ENCODE measurements around the gene COX7A1. TPM values are rescaled to one million over a fixed set of nuclear protein-coding genes. Genes with fewer than 3 reads are reported as not detected.
A peak's percentile ranks its signal among the peaks of the same experiment; 100 is the strongest.

The COX7A1 gene
- total RNA-seq, 6 experiments from 2014 or later: 59.8 to 139 (median 85.5) TPM

GRCh38 chr19:36116344-36116637, 36.0 kb downstream of the COX7A1 start:
- peak overlapping the region; percentile 98 for H3K27ac Mint-ChIP-seq
- DNase-seq: no peak
- peaks cover 45% of the 10 kb centered on the region for H3K4me1 Mint-ChIP-seq (ENCODE audit: low read depth)
- H3K36me3 Mint-ChIP-seq (ENCODE audit: low read depth): peaks cover 36% of the 10 kb centered on the region
- H3K27me3 Mint-ChIP-seq (ENCODE audit: insufficient read depth): peaks cover 3% of the 10 kb centered on the region
- TF ChIP-seq CTCF (IDR thresholded peaks at IDR 0.05): no peak
- H3K9me3 Mint-ChIP-seq: no peaks in the 10 kb centered on the region
- peak overlapping the region; percentile 99 for H3K4me3 Mint-ChIP-seq

GRCh38 chr19:36115453-36116343, 36.5 kb downstream of the COX7A1 start, which contains the start of gene TBCB:
TBCB (plus strand) TSS chr19:36115468; CDS start chr19:36115561, 93 bp downstream.
- TF ChIP-seq CTCF (IDR thresholded peaks at IDR 0.05): no peak
- no peak for DNase-seq
- H3K27ac Mint-ChIP-seq: peak within 1 kb of the TSS; percentile 98
- peaks cover 45% of the 10 kb centered on the region for H3K4me1 Mint-ChIP-seq (ENCODE audit: low read depth)
- H3K36me3 Mint-ChIP-seq (ENCODE audit: low read depth): peaks cover 36% of the 10 kb centered on the region
- H3K4me3 Mint-ChIP-seq: peak within 1 kb of the TSS; percentile 99
- no peaks in the 10 kb centered on the region for H3K9me3 Mint-ChIP-seq
- H3K27me3 Mint-ChIP-seq (ENCODE audit: insufficient read depth): peaks cover 3% of the 10 kb centered on the region

GRCh38 chr19:36114721-36115452, 37.4 kb downstream of the COX7A1 start, which contains the start of gene POLR2I:
POLR2I (minus strand) TSS chr19:36114875; CDS start chr19:36114856, 19 bp downstream.
- H3K4me1 Mint-ChIP-seq (ENCODE audit: low read depth): peaks cover 41% of the 10 kb centered on the region
- peak within 1 kb of the TSS; percentile 98 for H3K27ac Mint-ChIP-seq
- H3K4me3 Mint-ChIP-seq: peak within 1 kb of the TSS; percentile 99
- DNase-seq: peak; percentile 100
- H3K27me3 Mint-ChIP-seq (ENCODE audit: insufficient read depth): peaks cover 3% of the 10 kb centered on the region
- no peak for TF ChIP-seq CTCF (IDR thresholded peaks at IDR 0.05)
- H3K36me3 Mint-ChIP-seq (ENCODE audit: low read depth): peaks cover 32% of the 10 kb centered on the region
- H3K9me3 Mint-ChIP-seq: no peaks in the 10 kb centered on the region

- DNase-seq: peak; percentile 10
- Mint-ChIP-seq H3K9me3 (no peaks in the 10 kb centered on the region), H3K27ac (peak overlapping the region; percentile 98), H3K36me3 (ENCODE audit: low read depth) (peaks cover 29% of the 10 kb centered on the region), H3K4me1 (ENCODE audit: low read depth) (peaks cover 40% of the 10 kb centered on the region), H3K4me3 (peak overlapping the region; percentile 99), H3K27me3 (ENCODE audit: insufficient read depth) (peaks cover 3% of the 10 kb centered on the region)
- no peak; the same call in 1 of the 2 replicates for TF ChIP-seq CTCF (IDR thresholded peaks at IDR 0.05)
These were observed 38.1 kb downstream of the COX7A1 start for GRCh38 chr19:36113894-36114720.

GRCh38 chr19:36113425-36113824, 38.8 kb downstream of the COX7A1 start:
- H3K4me1 Mint-ChIP-seq (ENCODE audit: low read depth): peaks cover 40% of the 10 kb centered on the region
- no peaks in the 10 kb centered on the region for H3K9me3 Mint-ChIP-seq
- no peak for DNase-seq
- peak overlapping the region; percentile 99 for H3K4me3 Mint-ChIP-seq
- peaks cover 29% of the 10 kb centered on the region for H3K36me3 Mint-ChIP-seq (ENCODE audit: low read depth)
- peaks cover 3% of the 10 kb centered on the region; the same call in 1 of the 2 replicates for H3K27me3 Mint-ChIP-seq (ENCODE audit: insufficient read depth)
- TF ChIP-seq CTCF (IDR thresholded peaks at IDR 0.05): no peak
- H3K27ac Mint-ChIP-seq: peak overlapping the region; percentile 98

All from HFFc6 (cell line).